NCI-H1105 treated with DMSO at 0.1 percent for 48 hours (cell line): ENCODE results near the gene ERC2.

Experiments
- DNase-seq: peaks from one replicate; lab custom pipeline; 2025; lab: John Stamatoyannopoulos, UW

Gene ERC2

DNA sequence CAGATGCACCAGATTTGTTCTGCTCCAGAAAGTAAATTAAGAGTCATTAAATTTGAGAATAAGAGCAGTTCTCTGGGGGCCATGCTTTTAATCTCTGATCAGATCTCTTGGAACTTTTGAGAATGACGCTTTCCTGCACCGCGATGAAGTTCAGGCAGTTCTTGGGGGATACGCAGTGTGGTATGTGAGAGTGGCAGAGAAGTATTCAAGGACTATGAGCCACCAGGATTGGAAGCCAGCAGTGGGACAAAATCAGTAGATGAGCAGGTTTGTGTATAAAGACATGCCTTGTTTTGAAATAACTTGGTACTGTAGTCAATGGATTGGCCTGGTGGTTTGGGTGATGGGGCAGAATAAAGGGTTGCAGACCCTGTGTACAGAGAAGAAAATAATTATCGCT, 483.6 kb downstream of the ERC2 start:
- no peak for DNase-seq

DNA sequence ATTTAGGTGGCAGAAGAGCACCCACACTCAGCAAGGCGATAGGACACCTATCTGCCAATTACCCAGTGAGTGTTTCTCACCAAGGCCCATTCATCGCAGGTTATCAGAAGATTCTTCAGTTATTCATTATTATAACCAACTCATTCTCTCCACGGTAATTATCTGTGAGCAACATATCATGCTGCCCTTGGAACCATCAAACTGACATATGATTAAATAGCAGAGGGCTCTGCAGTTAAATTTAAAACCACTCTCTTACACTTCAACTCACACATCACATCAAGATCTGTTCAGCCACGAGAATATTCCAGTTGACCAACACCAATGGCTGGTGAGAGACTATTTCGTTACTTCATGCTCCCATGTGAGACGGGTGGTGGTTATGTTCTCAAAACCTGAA, 489.3 kb downstream of the ERC2 start:
- DNase-seq = no peak

DNA sequence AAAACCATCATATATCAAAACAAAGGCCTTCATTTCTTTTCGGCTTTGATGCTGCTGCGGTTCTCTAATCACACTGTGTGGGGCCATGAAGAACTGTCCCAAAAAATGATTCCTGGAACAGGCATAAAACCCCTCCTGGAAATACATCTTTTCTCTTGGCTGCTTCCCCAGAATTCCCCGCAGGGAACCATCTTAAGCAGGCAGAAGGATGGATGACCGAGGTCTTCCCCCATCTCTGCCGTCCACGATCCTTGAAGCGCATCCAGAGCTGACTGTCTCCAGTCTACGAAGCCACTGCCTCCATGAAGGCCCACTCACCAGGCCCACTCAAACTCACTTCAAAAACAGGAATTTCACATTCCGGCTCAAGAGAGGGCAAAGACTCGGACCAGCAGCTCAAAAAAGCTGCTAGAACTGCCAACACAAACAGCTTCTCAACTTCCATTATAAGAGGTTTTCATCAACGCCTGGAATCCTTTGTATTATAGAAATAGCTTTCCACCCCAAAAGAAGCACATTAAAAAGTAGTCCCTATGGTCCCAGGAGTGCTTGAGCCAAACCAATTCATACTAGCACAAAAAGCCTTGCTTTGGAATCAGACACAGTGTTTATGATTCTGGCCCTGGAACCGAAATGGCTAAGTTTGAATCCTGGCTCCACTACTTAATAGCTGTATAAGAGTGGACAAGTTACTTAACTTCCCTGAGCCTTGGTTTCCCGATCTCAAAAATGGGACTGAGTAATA, 493.7 kb downstream of the ERC2 start:
- no peak for DNase-seq

DNA sequence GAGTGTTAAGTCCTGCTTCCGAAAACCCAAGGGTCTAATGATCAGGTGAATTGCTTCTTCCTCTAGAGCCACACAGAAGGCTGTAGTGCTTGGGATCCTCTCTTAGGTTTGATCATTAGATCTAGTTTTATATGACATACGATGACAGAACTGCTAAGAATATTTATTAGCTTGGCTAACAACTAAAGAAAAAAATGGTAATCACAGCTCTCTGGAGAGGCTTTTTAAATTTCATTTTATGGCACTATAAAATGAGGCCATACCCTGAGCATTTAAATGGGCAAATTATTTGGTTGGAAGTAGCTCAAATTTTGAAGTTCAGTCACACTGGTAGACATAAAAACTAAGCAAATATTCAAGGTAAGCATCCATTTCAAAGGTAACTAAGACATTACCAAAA, 498.6 kb downstream of the ERC2 start:
- DNase-seq = no peak

DNA sequence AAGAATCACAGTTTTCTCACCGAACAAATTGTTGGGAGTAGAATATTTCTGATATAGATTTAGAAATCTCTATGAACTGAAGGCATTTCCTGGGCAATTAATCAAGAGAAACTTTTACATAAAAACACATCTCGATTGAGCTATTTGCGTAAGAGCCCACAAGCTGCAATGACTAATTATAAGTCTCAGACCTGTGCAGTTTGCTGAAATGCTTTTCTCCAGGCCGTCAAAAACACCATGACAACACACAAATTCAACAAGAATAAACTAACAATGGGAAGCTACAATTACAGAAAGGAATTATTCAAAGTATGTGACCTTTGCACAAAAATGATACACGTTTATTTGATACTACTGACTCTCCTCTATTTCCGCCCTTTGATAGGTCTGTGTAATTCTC, 499.9 kb downstream of the ERC2 start:
- no peak for DNase-seq

DNA sequence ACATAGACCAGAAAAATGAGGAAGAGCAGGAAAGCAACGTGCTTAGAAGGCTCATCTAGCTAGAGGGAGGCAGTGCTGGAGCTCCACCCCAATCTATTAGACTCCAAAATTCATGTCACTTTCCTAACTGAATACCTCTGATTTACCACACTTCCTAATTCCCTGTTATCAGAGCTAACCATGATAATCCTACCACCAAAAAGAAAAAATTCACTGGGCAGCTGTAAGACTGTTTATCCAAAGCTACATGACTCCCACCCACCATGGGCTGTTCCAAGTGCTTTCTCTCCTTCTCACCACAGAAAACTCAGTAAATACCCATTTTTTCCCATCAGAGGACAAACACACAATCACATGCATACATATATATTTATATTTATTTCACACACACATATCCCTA, 501.7 kb downstream of the ERC2 start:
- DNase-seq = no peak

DNA sequence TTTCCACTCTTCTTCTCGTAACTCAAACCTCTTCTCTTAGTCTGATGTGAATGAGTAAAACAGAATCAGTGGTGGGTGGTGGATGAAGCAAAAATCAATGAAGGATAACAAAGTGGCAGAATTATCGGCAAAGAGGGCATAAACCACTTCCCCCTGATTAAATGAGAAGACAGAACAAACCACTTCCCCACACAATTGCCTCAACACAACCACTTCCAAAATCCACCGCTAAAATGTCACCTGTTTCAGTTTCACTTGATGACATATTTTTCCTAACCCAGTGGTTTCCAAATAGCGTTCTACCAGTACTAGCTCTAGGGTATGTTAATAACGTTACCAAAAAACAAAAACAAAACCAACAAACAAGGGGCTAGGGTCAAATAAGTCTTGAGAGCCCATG, 502.5 kb downstream of the ERC2 start:
- DNase-seq = no peak

DNA sequence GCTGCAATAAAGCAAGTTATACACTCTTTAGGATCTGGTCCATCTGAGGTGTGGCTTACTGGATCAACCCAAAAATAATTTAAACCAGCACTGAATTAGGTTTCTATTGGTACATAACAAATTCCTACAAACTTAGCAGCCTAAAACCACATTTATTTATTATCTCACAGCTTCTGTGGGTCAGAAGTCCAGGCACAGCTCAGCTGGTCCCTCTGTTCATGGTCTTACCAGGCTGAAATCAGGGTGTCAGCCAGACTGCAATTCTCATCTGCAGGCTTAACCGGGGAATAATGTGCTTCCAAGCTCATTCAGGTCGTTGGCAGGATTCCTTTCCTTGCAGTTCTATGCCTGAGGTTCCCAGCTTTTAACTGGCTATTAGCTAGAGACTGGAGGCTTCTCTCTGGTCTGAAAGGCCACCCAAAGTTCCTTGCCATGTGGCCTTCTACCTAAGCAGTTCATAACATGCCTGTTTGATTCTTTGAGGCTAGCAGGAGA, 503.7 kb downstream of the ERC2 start:
- no peak for DNase-seq

DNA sequence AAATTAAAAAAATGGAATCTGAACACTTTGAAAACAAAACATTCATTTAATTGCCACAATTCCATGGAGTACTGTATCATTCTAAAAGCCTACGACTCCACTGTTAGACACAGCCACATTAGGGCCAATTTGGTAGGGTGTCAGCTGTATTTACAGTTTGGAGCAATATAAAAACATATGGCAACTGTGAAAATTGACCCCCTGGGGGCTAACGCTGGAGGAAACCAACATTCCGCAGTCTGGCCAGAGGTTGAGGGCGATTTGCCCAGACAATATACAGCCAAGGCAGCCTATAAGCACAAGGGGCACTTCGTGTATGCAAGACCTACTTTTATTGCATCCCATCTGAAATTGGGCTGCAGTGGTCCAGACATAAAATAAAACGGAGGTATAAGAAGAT, 504.7 kb downstream of the ERC2 start:
- no peak for DNase-seq

DNA sequence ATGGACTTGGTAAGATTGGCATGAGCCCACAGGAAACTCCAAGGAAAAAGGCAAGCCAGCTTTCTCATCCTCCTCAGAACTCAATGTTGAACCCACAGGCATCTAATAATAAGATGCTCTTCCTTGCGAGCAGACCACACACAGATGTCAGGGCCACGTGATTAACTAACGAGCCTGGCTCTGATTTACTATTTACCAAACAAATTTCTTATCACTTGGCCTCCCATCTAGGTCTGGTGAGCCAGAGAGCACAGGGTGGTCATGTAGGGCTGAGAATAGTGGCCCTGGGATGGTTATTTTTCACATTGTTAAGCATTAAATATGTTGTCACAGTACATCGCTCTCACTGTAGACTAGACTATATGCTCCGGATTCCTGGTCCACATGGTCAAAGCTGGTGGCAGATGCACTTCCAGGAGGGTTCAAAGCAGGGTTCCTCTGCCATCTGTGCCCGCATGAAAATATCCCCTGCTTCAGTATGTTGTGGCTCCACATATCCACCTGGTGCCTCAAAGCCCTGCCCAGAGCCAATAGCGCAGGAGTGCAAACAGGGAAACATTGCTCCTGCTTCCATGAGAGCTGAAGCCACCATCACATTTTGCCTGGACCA, 508.7 kb downstream of the ERC2 start:
- DNase-seq = no peak

DNA sequence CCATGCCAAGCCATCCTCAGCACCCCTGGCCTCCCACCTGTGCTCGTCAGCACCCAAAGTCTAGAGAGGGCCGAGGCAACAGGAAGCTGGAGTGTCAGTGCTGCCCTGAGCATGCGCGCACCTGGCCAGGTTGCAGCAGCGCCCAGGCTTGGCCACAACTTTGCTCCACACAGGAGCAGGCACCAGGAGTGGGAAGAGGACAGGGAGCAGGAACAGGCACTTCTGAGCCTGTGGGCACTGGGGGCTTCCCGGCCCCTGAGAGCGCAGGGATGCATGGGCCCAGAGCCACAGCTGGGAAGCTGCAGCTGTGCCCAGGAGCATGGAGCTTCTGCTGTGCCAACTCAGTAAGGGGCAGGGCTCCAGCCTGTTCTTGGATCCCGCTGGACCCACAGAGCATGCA, 509.7 kb downstream of the ERC2 start:
- DNase-seq = no peak

DNA sequence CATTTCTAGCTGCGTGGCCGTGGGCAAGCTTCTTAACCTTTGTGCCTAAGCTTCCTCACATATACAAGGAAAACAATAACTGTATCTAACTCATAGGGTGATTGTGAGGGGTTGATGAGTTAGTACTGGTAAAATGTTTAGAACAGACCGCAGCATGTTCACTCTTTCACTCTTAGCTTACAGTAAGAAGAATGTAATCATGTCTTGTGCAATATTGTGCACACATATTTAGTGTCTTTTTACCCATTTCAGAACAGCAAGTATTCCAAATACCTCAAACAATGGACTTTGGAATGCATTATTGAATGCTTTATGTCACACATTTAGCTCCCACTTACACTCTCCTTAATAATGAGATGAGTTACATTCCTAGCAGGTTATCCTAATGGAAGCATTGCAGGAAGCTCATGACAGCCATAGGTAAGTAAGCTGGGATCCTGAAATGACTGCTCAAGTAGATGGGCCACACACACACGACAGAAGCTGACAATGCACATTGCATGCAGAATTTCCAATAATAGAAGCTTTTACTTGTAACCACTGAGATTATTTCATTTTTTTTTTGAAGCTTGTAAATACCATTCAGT, 512.3 kb downstream of the ERC2 start:
- no peak for DNase-seq

DNA sequence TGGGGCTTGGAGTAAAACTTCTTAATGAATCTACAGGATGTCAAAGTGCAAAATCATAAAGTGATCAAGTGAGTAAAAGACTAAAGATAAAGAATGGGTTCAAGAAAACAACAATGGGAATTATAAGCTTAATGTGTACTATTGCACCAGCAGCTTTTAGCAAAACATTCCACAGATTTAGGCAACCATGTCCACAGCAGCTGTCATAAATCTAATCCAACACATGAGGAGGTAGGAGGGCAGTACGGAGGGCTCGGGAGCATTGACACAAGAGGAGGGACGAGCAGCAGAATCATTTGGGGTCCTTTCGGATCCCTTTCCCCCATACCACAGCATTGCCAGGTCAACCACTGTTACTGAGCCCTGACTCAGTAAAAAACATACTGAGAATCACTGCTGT, 516.9 kb downstream of the ERC2 start:
- DNase-seq = no peak

DNA sequence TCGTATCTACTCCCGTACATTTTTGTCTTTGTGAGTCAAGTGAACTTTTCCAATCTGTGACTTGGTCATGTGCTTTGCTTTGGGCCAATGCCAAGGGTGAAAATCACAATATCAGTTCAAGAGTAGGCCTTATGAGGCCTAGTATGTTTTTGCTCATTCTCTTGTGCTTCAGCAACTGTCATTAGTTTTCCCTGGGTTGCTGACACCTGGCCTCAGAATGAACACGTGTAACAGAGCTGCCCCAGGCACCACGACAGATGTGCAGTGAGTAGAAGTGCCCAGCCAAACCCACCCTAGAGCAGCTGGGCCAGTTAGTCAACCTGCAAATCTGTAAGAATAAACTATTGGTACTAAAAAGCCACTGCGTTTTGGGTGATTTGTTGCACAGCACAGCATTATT, 520.9 kb downstream of the ERC2 start:
- DNase-seq = no peak

DNA sequence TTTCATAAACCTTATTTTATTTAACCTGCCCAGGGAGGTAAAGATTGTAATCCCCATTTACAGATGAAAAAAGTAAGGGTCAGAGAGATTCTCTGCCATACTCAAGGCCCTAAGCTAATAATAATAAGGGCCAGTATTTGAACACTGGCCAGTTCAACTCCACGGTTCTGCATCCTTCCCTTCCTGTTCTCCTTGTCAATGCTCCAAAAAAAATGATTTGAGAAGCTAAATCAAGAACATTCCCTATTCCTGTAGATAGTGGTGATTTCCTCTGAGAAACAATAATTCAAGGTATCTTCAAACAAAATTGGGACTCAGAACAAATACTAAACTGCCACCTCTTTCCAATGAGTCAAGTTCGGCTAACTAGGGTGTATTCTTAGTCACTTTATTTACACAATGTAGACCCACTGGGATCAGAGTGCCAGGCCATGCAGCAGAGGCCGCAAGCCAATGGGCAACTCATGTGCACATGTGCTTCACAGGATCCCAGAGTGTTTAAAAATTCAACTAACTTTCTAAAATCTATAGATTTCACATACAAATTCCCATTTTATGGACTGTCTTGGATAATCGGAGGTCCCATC, 521.6 kb downstream of the ERC2 start:
- no peak for DNase-seq

DNA sequence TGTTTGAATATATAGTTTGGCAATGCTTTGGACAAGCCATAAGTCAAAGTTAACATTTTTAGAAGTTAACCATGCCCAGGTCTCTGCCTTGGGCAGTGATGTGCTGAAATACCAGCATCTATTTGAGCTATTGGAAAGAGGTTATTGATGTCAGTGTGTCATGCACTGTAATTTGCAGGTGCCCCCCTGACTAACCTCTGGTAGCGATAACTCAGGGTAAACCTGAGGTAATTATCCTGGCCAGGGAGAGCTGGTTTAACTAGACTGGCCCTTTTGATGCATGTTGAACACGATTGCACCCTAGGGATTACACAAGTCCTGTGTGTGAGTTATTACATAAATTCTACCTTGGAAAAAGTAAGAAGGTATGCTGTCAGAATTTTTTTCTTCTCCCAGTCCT, 525.4 kb downstream of the ERC2 start:
- DNase-seq = no peak

DNA sequence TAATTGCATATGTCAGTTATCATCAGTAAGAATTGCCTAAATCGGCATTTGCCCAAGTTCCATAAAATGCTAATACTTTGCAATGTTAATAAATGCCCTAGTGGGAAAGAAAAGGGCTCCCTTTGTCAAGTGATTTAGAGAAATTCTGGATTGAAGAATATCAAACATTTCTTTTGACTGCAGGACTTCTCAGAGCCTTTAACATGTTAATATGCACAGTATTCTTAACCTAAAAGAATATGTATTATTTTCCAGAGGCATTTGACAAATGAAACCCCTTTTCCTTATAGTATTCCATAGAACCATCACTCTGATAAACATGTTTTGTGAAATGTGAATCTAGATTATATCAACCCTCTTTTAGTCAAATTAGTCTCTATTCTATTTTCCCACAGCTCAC, 529.0 kb downstream of the ERC2 start:
- DNase-seq = no peak

DNA sequence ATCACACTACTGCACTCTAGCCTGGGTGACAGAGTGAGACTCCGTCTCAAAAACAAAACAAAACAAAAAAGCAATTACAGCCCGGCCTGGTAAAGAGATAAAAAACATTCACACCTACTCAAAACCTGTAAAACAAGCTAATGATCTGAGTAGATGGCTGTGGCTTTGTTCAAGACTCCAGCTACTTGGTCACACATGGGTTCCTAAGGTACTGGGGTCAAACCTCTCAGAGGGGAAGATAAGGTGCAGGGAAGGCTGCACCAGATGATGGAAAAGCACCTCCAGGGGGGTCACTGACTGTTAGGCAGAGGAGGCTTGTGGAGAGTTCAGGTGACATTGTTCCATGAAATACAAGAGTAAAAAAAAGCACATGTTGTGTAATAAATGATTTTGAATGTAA, 531.0 kb downstream of the ERC2 start:
- no peak for DNase-seq

DNA sequence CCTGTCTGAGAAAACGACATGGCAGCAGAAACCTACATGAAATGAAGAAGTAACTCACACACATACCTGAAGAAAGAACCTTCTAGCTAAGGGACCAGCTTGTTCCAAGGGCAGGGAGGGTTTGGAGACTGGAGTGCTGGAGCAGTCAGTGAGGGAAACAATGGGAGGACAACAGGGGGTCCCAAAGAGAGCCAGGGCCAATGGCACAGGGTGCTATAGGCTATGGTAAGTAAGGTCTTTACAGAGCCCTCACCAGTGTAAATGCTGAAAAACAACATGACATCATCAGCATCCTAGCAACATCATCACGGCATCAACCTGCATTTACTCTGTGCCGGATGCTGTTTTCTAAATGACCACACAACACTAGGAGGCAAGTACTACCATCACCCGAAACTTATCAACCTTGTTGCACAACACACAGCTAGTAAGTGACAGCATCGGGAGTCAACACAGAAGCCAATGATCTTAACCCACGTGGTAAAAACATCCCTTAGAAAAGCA, 531.7 kb downstream of the ERC2 start:
- no peak for DNase-seq

DNA sequence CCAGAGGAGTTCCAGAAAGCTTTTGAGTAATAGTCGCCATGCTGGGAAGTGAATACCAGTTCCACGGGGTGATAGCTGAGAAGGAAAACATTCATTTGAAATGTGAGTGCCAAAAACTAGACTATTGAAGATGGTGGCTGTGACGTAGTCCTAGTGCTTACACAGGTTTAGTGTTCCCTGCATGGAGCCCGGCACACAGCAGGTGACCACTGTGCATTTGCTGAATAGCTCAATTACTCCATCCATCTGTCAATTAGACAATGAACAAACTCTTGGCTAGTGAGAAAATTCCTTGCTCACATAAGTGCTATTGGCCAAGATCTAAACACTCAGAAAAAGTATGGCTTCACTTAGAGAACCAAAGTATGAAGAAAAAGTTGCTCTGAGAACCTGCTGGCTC, 533.0 kb downstream of the ERC2 start:
- no peak for DNase-seq

DNA sequence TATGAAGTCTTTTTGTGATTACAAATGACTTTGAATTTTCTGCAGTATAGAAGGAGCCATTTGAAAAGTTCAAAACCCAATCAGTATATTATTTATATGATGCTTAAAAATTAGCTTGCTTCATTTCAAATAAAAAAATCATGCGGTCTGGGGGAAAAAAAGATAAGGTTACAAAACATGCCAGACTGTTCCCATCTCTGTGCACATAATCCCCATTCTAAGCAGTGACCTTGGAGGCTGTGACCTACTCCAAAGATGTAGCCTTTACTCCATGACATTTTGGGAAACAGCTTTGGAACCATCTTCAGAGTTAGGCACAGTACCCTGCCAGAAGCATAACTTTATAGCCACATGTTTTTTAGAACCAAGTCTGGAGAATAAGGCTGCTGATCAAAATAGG, 533.5 kb downstream of the ERC2 start:
- no peak for DNase-seq

DNA sequence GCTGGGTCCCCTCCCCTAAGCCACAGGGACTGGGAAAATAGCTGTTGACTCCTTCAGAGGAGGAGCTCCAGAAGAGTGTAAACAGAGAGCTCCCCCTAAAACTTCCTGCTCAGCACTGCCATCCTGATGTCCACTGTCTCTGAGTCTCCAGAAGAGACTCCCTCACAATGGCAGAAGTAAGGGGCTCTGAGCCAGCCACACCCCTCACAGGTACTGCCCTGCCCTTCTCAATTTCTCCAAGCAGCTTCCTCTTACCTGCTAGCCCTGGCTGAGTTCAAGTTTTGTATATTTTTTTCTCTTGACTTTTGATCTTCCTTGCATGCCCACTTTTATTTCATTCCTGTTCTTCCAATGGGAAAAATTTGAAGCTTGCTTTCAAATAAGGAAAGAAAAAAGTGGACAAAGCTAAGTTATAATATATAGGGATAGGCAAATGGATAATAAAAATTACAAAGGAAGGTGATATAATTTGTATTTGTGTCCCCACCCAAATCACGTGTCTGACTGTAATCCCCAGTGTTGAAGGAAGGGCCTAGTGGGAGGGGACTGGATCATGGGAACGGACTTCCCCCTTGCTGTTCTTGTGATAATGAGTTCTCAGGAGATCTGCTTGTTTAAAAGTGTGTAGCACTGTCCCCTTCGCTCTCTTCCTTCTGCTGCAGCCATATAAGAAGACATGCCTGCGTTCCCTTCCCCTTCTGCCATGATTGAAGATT, 539.0 kb downstream of the ERC2 start:
- no peak for DNase-seq
